Measurements from ENCODE around the gene SCYL1.
A peak's percentile ranks its signal among the peaks of the same experiment; 100 is the strongest.

Gene SCYL1

DNA sequence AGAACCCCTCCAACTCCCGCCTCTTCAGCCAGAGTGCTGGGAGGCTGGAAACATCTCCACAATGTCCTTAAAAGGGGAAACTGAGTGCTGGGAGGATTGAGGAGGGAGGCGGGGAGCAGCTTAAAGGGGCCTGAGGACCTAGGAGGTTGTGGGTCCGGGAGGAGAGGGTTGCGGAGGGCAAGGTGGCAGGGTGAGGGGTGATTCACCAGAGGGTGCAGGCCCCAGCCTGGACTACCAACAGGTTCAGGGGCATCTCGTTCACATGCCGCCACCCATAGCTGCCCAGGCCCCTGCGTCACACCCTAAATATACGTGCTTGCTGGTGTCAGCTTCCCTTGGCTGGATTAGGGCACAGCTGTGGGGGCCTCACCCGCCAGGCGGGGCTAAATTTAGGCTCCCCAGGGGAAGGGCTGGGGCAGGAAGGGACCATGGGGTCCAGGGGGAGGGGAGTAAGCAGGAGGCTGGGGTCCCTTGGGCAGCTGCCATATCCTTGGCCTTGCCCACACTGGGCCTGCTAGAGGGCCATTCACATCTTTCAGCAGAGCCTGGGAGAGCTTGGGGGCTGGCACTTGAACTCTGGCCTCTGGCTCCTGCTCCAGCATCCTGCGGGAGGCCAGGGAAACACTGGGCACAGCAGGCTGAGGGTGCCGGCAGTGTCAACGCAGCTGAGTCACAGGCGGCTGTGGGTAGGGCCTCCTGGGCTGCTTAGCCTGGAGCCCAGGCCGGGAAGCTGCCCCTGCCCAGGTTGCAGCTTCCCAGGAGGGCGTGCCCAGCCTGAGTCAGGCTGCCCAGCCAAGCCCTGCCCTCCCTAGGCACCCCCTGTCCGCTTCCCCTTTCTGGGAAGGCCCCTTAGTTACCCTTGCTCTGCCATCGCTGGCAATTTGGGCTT is 52.2 kb downstream of the SCYL1 start:
- CTCF ChIA-PET: interaction anchor here (0.9 to 5.3 kb wide), 9 partner anchors 9 to 56 kb away, joined by 3 to 60 read pairs (median 5); partner anchors contain the start of gene KCNK7
- POLR2A ChIA-PET: interaction anchor here (0.7 to 2.8 kb wide), 6 partner anchors 10 to 154 kb away, joined by 3 to 18 read pairs (median 5); partner anchors contain the start of genes NEAT1 and SIPA1
- TF ChIP-seq, protein P1, sequence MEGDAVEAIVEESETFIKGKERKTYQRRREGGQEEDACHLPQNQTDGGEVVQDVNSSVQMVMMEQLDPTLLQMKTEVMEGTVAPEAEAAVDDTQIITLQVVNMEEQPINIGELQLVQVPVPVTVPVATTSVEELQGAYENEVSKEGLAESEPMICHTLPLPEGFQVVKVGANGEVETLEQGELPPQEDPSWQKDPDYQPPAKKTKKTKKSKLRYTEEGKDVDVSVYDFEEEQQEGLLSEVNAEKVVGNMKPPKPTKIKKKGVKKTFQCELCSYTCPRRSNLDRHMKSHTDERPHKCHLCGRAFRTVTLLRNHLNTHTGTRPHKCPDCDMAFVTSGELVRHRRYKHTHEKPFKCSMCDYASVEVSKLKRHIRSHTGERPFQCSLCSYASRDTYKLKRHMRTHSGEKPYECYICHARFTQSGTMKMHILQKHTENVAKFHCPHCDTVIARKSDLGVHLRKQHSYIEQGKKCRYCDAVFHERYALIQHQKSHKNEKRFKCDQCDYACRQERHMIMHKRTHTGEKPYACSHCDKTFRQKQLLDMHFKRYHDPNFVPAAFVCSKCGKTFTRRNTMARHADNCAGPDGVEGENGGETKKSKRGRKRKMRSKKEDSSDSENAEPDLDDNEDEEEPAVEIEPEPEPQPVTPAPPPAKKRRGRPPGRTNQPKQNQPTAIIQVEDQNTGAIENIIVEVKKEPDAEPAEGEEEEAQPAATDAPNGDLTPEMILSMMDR (IDR thresholded peaks at IDR 0.05; ENCODE audit: insufficient read depth, low read length, missing control alignments): no peak
- DNase-seq (ENCODE audit: low read depth, low spot score): no peak
- peak overlapping the region; percentile 68 for H3K4me3 ChIP-seq (ENCODE audit: low read depth, low read length)

DNA sequence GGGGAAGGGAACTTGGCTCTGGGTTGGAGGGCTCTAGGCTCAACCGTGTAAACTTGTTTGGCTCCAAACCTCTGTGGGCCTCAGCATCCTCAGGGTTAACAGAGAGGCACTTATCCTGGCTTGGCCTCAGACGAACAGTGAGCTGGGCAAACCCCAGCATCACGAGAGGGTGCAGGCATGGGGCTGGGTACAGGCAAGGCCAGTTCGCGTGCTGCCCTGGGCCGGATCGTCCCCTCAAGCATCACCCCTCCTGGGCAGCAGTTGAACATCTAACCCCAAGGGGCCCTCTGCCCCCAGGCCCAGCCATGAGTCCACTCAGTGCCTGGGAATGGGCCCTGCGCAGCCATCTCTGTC is 52.9 kb downstream of the SCYL1 start:
- DNase-seq (ENCODE audit: low read depth, low spot score): no peak
- ChIA-PET POLR2A (interaction anchor here (0.9 to 2.8 kb wide), 3 partner anchors 9 to 100 kb away, joined by 3 to 18 read pairs (median 10); no protein-coding TSS in a partner anchor), CTCF (interaction anchor here (0.9 to 5.3 kb wide), 5 partner anchors 9 to 56 kb away, joined by 3 to 60 read pairs (median 34); partner anchors contain the start of gene KCNK7)
- H3K4me3 ChIP-seq (ENCODE audit: low read depth, low read length): peak overlapping the region; percentile 68; the same call in 1 of the 2 replicates
- TF ChIP-seq, protein P1 (IDR thresholded peaks at IDR 0.05; ENCODE audit: insufficient read depth, low read length, missing control alignments): no peak

DNA sequence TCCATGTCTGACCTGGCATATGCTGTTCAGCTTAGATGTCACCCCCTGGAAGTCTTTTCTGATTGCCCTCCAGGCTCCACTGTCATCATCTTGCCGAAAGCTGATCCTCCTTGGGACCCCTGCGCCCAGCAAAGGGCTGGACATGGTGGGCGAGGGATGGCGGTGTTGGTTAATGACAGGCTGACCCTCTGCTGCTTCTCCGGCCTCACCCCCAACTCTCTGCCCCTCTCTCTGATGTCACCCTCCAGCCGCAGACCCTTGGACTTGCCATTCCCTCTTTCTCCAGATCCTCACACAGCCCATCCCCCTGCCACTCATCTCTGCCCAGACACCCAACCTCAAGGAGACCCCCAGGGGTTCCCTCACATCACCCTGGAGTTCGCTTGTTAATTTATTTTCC is 53.3 kb downstream of the SCYL1 start:
- no peak for DNase-seq (ENCODE audit: low read depth, low spot score)
- CTCF ChIA-PET: interaction anchor here (3.9 to 5.3 kb wide), 3 partner anchors 8 to 37 kb away, joined by 34 to 60 read pairs (median 46); partner anchors contain the start of gene KCNK7
- TF ChIP-seq, protein P1 (IDR thresholded peaks at IDR 0.05; ENCODE audit: insufficient read depth, low read length, missing control alignments): no peak
- POLR2A ChIA-PET: interaction anchor here (0.5 to 2.8 kb wide), 3 partner anchors 9 to 61 kb away, joined by 3 to 18 read pairs (median 4); partner anchors contain the start of gene KCNK7
- no peak overlapping the region for H3K4me3 ChIP-seq (ENCODE audit: low read depth, low read length)

DNA sequence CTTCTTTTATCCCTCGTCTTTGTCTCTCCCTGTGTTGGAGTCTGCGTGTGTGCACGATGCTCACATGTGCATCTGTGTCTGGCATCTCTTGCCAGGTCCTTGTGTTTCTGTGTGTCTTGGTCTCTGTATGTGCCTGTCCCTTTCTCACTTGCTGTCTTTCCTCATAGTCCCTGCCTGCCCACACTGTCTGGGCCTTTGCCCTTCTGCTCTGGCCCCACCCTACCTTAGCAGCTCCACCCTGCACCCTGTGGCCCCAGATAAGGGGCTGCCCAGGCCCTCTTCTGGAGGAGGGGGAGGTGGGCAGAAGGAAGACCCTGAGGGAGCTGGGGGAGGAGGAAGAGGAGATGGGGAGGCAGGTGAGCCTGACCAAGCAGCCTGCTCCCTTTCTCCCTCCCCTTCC is 53.8 kb downstream of the SCYL1 start:
- TF ChIP-seq, protein P1 (IDR thresholded peaks at IDR 0.05; ENCODE audit: insufficient read depth, low read length, missing control alignments): no peak
- CTCF ChIA-PET: interaction anchor here (0.7 to 5.3 kb wide), 3 partner anchors 9 to 37 kb away, joined by 5 to 60 read pairs (median 34); partner anchors contain the start of gene KCNK7
- no peak for DNase-seq (ENCODE audit: low read depth, low spot score)
- POLR2A ChIA-PET: interaction anchor here (0.5 to 0.8 kb wide), 2 partner anchors 17 to 60 kb away, joined by 3 to 4 read pairs; partner anchors contain the start of gene KCNK7
- no peak overlapping the region for H3K4me3 ChIP-seq (ENCODE audit: low read depth, low read length)

DNA sequence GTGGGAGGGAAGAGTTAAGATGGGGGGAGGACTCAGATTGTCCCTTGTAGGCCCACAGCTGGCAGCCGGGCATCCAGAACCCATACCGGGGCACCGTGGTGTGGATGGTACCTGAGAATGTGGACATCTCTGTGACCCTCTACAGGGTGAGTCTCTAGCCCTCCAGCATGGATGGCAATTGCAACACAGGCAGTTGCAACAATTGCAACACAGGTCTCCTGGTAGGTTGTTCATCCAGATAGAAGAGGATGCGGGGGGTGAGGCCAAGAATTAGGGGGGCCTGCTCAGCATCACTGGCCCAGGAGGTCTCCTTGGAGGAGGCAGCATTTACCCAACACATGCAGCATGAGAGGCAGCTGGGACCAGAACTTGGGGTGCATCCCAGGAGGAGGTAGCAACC is 54.4 kb downstream of the SCYL1 start:
- H3K4me3 ChIP-seq (ENCODE audit: low read depth, low read length): no peak overlapping the region
- TF ChIP-seq, protein P1 (IDR thresholded peaks at IDR 0.05; ENCODE audit: insufficient read depth, low read length, missing control alignments): no peak
- POLR2A ChIA-PET: no interaction called here
- CTCF ChIA-PET: interaction anchor here (0.7 to 5.3 kb wide), 3 partner anchors 8 to 38 kb away, joined by 5 to 60 read pairs (median 34); partner anchors contain the start of gene KCNK7
- no peak for DNase-seq (ENCODE audit: low read depth, low spot score)
